Activated T-helper 1 cell treated with anti-CD3 and anti-CD28 coated beads, Interleukin-12 subunit alpha, Interleukin-12 subunit beta, Interleukin-2, Interleukin-4 antibody, amounts not matched to agents 30 ng/mL and 10 ng/mL and 1 ng/mL, durations not matched to agents 14 hours and 24 hours and 36 hours (primary cell): ENCODE results near the gene SLC36A4. TPM values are rescaled to one million over a fixed set of nuclear protein-coding genes. Genes with fewer than 3 reads are reported as not detected.

Experiments used
- DNase-seq: peaks from one replicate; pipeline ENCODE4 v3.0.0; 2021; ENCODE audit warnings: low spot score
- H3K27ac Mint-ChIP-seq: one replicate; pipeline ENCODE4 v1.8.0; 2021; ENCODE audit warnings: mild to moderate bottlenecking, mixed read lengths
- H3K27me3 Mint-ChIP-seq: one replicate; pipeline ENCODE4 v1.8.0; 2022; ENCODE audit warnings: mild to moderate bottlenecking, moderate library complexity, mixed read lengths; ENCODE audit not compliant: insufficient read depth
- H3K36me3 Mint-ChIP-seq: one replicate; pipeline ENCODE4 v1.8.0; 2021; ENCODE audit warnings: low read depth, mixed read lengths
- H3K4me1 Mint-ChIP-seq: one replicate; pipeline ENCODE4 v1.8.0; 2021; ENCODE audit warnings: low read depth, mixed read lengths
- H3K4me3 Mint-ChIP-seq: one replicate; pipeline ENCODE4 v1.8.0; 2021; ENCODE audit warnings: mild to moderate bottlenecking, moderate library complexity, mixed read lengths
- H3K9me3 Mint-ChIP-seq: one replicate; pipeline ENCODE4 v1.8.0; 2021; ENCODE audit warnings: mixed read lengths
- intact Hi-C: fragments of 100-400 bp; cut with micrococcal nuclease; formaldehyde crosslinking; loops from one replicate; pipeline ENCODE4 v1.15.1; 2024
- total RNA-seq: library from RNA; stranded (reverse); gene quantifications from 2 replicates; pipeline ENCODE4 v1.2.3, GENCODE V29; 2022

The SLC36A4 gene
- total RNA-seq, 1 donor from 2014 or later = 17.1 TPM

GRCh38 chr11:93216511-93217101, 18.8 kb upstream of the SLC36A4 start:
- no peak for DNase-seq
- intact Hi-C loops = no loop called here
- no peak overlapping the region for H3K27ac Mint-ChIP-seq
- no peaks in the 10 kb centered on the region for H3K4me1 Mint-ChIP-seq
- no peak overlapping the region for H3K4me3 Mint-ChIP-seq
- H3K36me3 Mint-ChIP-seq = no peaks in the 10 kb centered on the region
- H3K9me3 Mint-ChIP-seq = no peaks in the 10 kb centered on the region
- H3K27me3 Mint-ChIP-seq = peaks cover 11% of the 10 kb centered on the region

GRCh38 chr11:93213622-93214021, 15.8 kb upstream of the SLC36A4 start:
- H3K4me3 Mint-ChIP-seq = no peak overlapping the region
- DNase-seq = no peak
- H3K27me3 Mint-ChIP-seq = peaks cover 8% of the 10 kb centered on the region
- no peaks in the 10 kb centered on the region for H3K4me1 Mint-ChIP-seq
- no peaks in the 10 kb centered on the region for H3K9me3 Mint-ChIP-seq
- H3K27ac Mint-ChIP-seq = no peak overlapping the region
- H3K36me3 Mint-ChIP-seq = no peaks in the 10 kb centered on the region
- intact Hi-C loops = no loop called here

- intact Hi-C loops = no loop called here
- H3K9me3 Mint-ChIP-seq = no peaks in the 10 kb centered on the region
- H3K27me3 Mint-ChIP-seq = peaks cover 5% of the 10 kb centered on the region
- H3K4me3 Mint-ChIP-seq = no peak overlapping the region
- no peaks in the 10 kb centered on the region for H3K36me3 Mint-ChIP-seq
- DNase-seq = no peak
- H3K27ac Mint-ChIP-seq = no peak overlapping the region
- H3K4me1 Mint-ChIP-seq = no peaks in the 10 kb centered on the region
Measured at GRCh38 chr11:93212094-93212493, 14.3 kb upstream of the SLC36A4 start.

- no peaks in the 10 kb centered on the region for H3K36me3 Mint-ChIP-seq
- no peaks in the 10 kb centered on the region for H3K4me1 Mint-ChIP-seq
- H3K27ac Mint-ChIP-seq = no peak overlapping the region
- H3K27me3 Mint-ChIP-seq = peaks cover 5% of the 10 kb centered on the region
- intact Hi-C loops = no loop called here
- H3K4me3 Mint-ChIP-seq = no peak overlapping the region
- no peaks in the 10 kb centered on the region for H3K9me3 Mint-ChIP-seq
- DNase-seq = no peak
Measured at GRCh38 chr11:93209466-93209865, 11.7 kb upstream of the SLC36A4 start.

- Mint-ChIP-seq H3K27ac (no peak overlapping the region), H3K9me3 (no peaks in the 10 kb centered on the region), H3K36me3 (no peaks in the 10 kb centered on the region), H3K27me3 (peaks cover 5% of the 10 kb centered on the region), H3K4me1 (no peaks in the 10 kb centered on the region), H3K4me3 (no peak overlapping the region)
- no peak for DNase-seq
- intact Hi-C loops = no loop called here
Measured at GRCh38 chr11:93208663-93209270, 11.0 kb upstream of the SLC36A4 start.

- H3K4me1 Mint-ChIP-seq = peaks cover 13% of the 10 kb centered on the region
- H3K27me3 Mint-ChIP-seq = peaks cover 13% of the 10 kb centered on the region
- H3K36me3 Mint-ChIP-seq = no peaks in the 10 kb centered on the region
- no peak overlapping the region for H3K27ac Mint-ChIP-seq
- no peak overlapping the region for H3K4me3 Mint-ChIP-seq
- no peak for DNase-seq
- no peaks in the 10 kb centered on the region for H3K9me3 Mint-ChIP-seq
- intact Hi-C loops = loop anchor here (5.0 to 10.0 kb wide), 3 partner anchors 1293 to 1675 kb away; partner anchors contain the start of genes ANKRD49, FUT4 and MRE11
Measured at GRCh38 chr11:93199616-93200015, 1.8 kb upstream of the SLC36A4 start.

- Mint-ChIP-seq H3K9me3 (no peaks in the 10 kb centered on the region), H3K4me3 (peak overlapping the region; percentile 97), H3K27me3 (peaks cover 13% of the 10 kb centered on the region), H3K4me1 (peaks cover 13% of the 10 kb centered on the region), H3K27ac (peak overlapping the region; percentile 56), H3K36me3 (no peaks in the 10 kb centered on the region)
- no peak for DNase-seq
- intact Hi-C loops = loop anchor here (1.0 to 10.0 kb wide), 4 partner anchors 463 to 1676 kb away; partner anchors contain the start of genes ANKRD49, CEP295, FUT4 and MRE11
Measured at GRCh38 chr11:93198215-93198845, 539 bp upstream of the SLC36A4 start.

- Mint-ChIP-seq H3K9me3 (no peaks in the 10 kb centered on the region), H3K36me3 (no peaks in the 10 kb centered on the region)
- DNase-seq = no peak
Measured at GRCh38 chr11:93196816-93197379, 893 bp downstream of the SLC36A4 start.

GRCh38 chr11:93194673-93195291, 3.0 kb downstream of the SLC36A4 start:
- intact Hi-C loops = loop anchor here (5.0 to 10.0 kb wide), 3 partner anchors 1298 to 1680 kb away; partner anchors contain the start of genes ANKRD49, FUT4 and MRE11
- H3K27me3 Mint-ChIP-seq = peaks cover 4% of the 10 kb centered on the region
- no peak overlapping the region for H3K27ac Mint-ChIP-seq
- no peaks in the 10 kb centered on the region for H3K36me3 Mint-ChIP-seq
- no peaks in the 10 kb centered on the region for H3K9me3 Mint-ChIP-seq
- H3K4me3 Mint-ChIP-seq = no peak overlapping the region
- no peak for DNase-seq
- H3K4me1 Mint-ChIP-seq = peaks cover 18% of the 10 kb centered on the region

More at GRCh38 chr11:93196816-93197379, 893 bp downstream of the SLC36A4 start:
- Mint-ChIP-seq H3K27me3 (peaks cover 13% of the 10 kb centered on the region), H3K4me3 (peak overlapping the region; percentile 97), H3K4me1 (peaks cover 17% of the 10 kb centered on the region), H3K27ac (peak overlapping the region; percentile 97)
- intact Hi-C loops = loop anchor here (1.0 to 10.0 kb wide), 7 partner anchors 142 to 1678 kb away; partner anchors contain the start of genes ANKRD49, C11orf54, FUT4 and MED17

GRCh38 chr11:93193731-93194130, 4.1 kb downstream of the SLC36A4 start:
- intact Hi-C loops = loop anchor here (10.0 kb wide), 1 partner anchor 1681 kb away; no protein-coding TSS in a partner anchor
- Mint-ChIP-seq H3K4me3 (no peak overlapping the region), H3K4me1 (peaks cover 18% of the 10 kb centered on the region)

GRCh38 chr11:93192163-93192562, 5.6 kb downstream of the SLC36A4 start:
- H3K36me3 Mint-ChIP-seq = peaks cover 3% of the 10 kb centered on the region

More at GRCh38 chr11:93193731-93194130, 4.1 kb downstream of the SLC36A4 start:
- H3K36me3 Mint-ChIP-seq = no peaks in the 10 kb centered on the region
- no peaks in the 10 kb centered on the region for H3K9me3 Mint-ChIP-seq
- no peak for DNase-seq
- no peak overlapping the region for H3K27ac Mint-ChIP-seq
- H3K27me3 Mint-ChIP-seq = peaks cover 4% of the 10 kb centered on the region

GRCh38 chr11:93189462-93189861, 8.3 kb downstream of the SLC36A4 start:
- Mint-ChIP-seq H3K27ac (no peak overlapping the region), H3K4me1 (peaks cover 4% of the 10 kb centered on the region), H3K27me3 (no peaks in the 10 kb centered on the region), H3K4me3 (no peak overlapping the region), H3K36me3 (peaks cover 9% of the 10 kb centered on the region), H3K9me3 (peaks cover 13% of the 10 kb centered on the region)
- intact Hi-C loops = no loop called here
- DNase-seq = no peak

More at GRCh38 chr11:93192163-93192562, 5.6 kb downstream of the SLC36A4 start:
- Mint-ChIP-seq H3K4me1 (peaks cover 13% of the 10 kb centered on the region), H3K27me3 (peaks cover 1% of the 10 kb centered on the region), H3K4me3 (no peak overlapping the region), H3K9me3 (peaks cover 13% of the 10 kb centered on the region), H3K27ac (no peak overlapping the region)
- intact Hi-C loops = loop anchor here (10.0 kb wide), 1 partner anchor 1683 kb away; no protein-coding TSS in a partner anchor
- no peak for DNase-seq
